CD14-positive monocyte (primary cell): ENCODE results near the gene IFI27L2. TPM values are rescaled to one million over a fixed set of nuclear protein-coding genes. Genes with fewer than 3 reads are reported as not detected.

ENCODE experiments used
- DNase-seq, 3 donors: peaks; one replicate each; pipeline ENCODE4 v3.0.0-alpha.2; 2011 to 2022
- H2AFZ ChIP-seq: 2 replicates; pipeline ENCODE4 v1.6.0; 2012; ENCODE audit warnings: mild to moderate bottlenecking, low read depth, low read length, inconsistent platforms; ENCODE audit not compliant: insufficient read depth, poor library complexity, severe bottlenecking
- H3K27ac ChIP-seq, 2 donors: 1 replicate in 1 of 2; 2 replicates in 1 of 2; pipeline ENCODE4 v1.5.1; 2012 to 2013; ENCODE audit warnings: low read length in 2 of 2, control low read depth in 1 of 2, inconsistent platforms in 1 of 2, low read depth in 1 of 2, mild to moderate bottlenecking in 1 of 2
- H3K27me3 ChIP-seq, 2 donors: one replicate each; pipeline versions ENCODE4 v1.6.0 to v1.6.1; 2011 to 2013; ENCODE audit warnings: low read length in 2 of 2; ENCODE audit not compliant: control insufficient read depth in 2 of 2, insufficient read depth in 2 of 2
- H3K36me3 ChIP-seq, 2 donors: replicated peaks in 1 of 2; 1 replicate in 1 of 2; 2 replicates in 1 of 2; pipeline versions ENCODE4 v1.5.1 to v1.6.1; 2012 to 2013; ENCODE audit warnings: low read length in 2 of 2, control low read depth in 1 of 2, inconsistent platforms in 1 of 2, mild to moderate bottlenecking in 1 of 2; ENCODE audit not compliant: insufficient read depth in 2 of 2, control insufficient read depth in 1 of 2
- H3K4me1 ChIP-seq, 2 donors: 1 replicate in 1 of 2; 2 replicates in 1 of 2; pipeline versions ENCODE4 v1.5.1 to v1.6.1; 2012 to 2013; ENCODE audit warnings: low read length in 2 of 2, control low read depth in 1 of 2, inconsistent platforms in 1 of 2, mild to moderate bottlenecking in 1 of 2, moderate library complexity in 1 of 2; ENCODE audit not compliant: insufficient read depth in 2 of 2, control insufficient read depth in 1 of 2
- H3K4me2 ChIP-seq: replicated peaks from 2 replicates; pipeline ENCODE3; 2012; ENCODE audit warnings: low read length, moderate library complexity, mild to moderate bottlenecking; ENCODE audit not compliant: poor library complexity, severe bottlenecking; ENCODE audit errors: extremely low read depth
- H3K4me3 ChIP-seq, 3 experiments: fragments of 200-600 bp in 1 of 3; sonication (generic) in 1 of 3; replicated peaks in 1 of 3; 1 replicate in 2 of 3; 2 replicates in 1 of 3; pipeline ENCODE4 v1.5.1; 2011 to 2013; ENCODE audit warnings: low read length in 3 of 3, mild to moderate bottlenecking in 3 of 3, control low read depth in 2 of 3, low read depth in 2 of 3, inconsistent platforms in 1 of 3, moderate library complexity in 1 of 3
- H3K79me2 ChIP-seq: 2 replicates; pipeline ENCODE4 v1.6.0; 2012; ENCODE audit warnings: mild to moderate bottlenecking, control low read depth, inconsistent platforms, low read length, moderate library complexity; ENCODE audit not compliant: insufficient read depth
- H3K9ac ChIP-seq: 2 replicates; pipeline ENCODE4 v1.6.0; 2017; ENCODE audit warnings: low read length, mild to moderate bottlenecking; ENCODE audit not compliant: insufficient read depth, poor library complexity, severe bottlenecking
- H3K9me3 ChIP-seq, 2 donors: replicated peaks in 1 of 2; 1 replicate in 1 of 2; 2 replicates in 1 of 2; pipeline versions ENCODE4 v1.5.1 to v1.6.1; 2012 to 2013; ENCODE audit warnings: low read length in 2 of 2, control low read depth in 1 of 2; ENCODE audit not compliant: control insufficient read depth in 1 of 2, insufficient read depth in 1 of 2
- H4K20me1 ChIP-seq: 2 replicates; pipeline ENCODE4 v1.6.0; 2012; ENCODE audit warnings: mild to moderate bottlenecking, low read length, control low read depth, moderate library complexity; ENCODE audit not compliant: insufficient read depth
- H3K27ac Mint-ChIP-seq, 7 donors: one replicate each; pipeline ENCODE4 v1.8.0; 2020; ENCODE audit warnings: mild to moderate bottlenecking in 7 of 7, mixed read lengths in 7 of 7, moderate library complexity in 6 of 7, inconsistent platforms in 2 of 7
- H3K27me3 Mint-ChIP-seq, 3 donors: one replicate each; pipeline ENCODE4 v1.8.0; 2021 to 2022; ENCODE audit warnings: low read depth in 3 of 3, mild to moderate bottlenecking in 3 of 3, mixed read lengths in 3 of 3, moderate library complexity in 3 of 3, inconsistent platforms in 1 of 3
- H3K36me3 Mint-ChIP-seq, 2 donors: one replicate each; pipeline ENCODE4 v1.8.0; 2020; ENCODE audit warnings: mixed read lengths in 2 of 2, inconsistent platforms in 1 of 2, mild to moderate bottlenecking in 1 of 2
- H3K4me1 Mint-ChIP-seq: one replicate; pipeline ENCODE4 v1.8.0; 2020; ENCODE audit warnings: mild to moderate bottlenecking, mixed read lengths
- H3K4me3 Mint-ChIP-seq, 2 donors: one replicate each; pipeline ENCODE4 v1.8.0; 2020; ENCODE audit warnings: mild to moderate bottlenecking in 2 of 2, mixed read lengths in 2 of 2, moderate library complexity in 1 of 2
- H3K9me3 Mint-ChIP-seq, 7 donors: one replicate each; pipeline ENCODE4 v1.8.0; 2020 to 2022; ENCODE audit warnings: mixed read lengths in 7 of 7, mild to moderate bottlenecking in 6 of 7, moderate library complexity in 6 of 7, inconsistent platforms in 2 of 7
- CTCF ChIP-seq: fragments of 200-600 bp; IDR thresholded peaks from one replicate; pipeline ENCODE4 v1.8.0; 2022; ENCODE audit warnings: antibody characterized with exemption, mild to moderate bottlenecking
- WGBS: methylation state at CpG from one replicate; pipeline ENCODE4 v1.1.5; 2013; ENCODE audit warnings: missing lambda C conversion rate; ENCODE audit not compliant: insufficient coverage; 5-methylcytosine and 5-hydroxymethylcytosine counted together
- intact Hi-C, 2 donors: fragments of 100-400 bp; cut with micrococcal nuclease; formaldehyde crosslinking; loops; one replicate each; pipeline versions ENCODE4 v1.15.0 to v1.15.1; 2023
- polyA plus RNA-seq, 3 donors: library from polyadenylated mRNA; depleted of rRNA in 1 of 3; unstranded in 2 of 3; stranded (reverse) in 1 of 3; fragments of 300-500 nt in 2 of 3; fragments of >200 nt in 1 of 3; fragmentation: Illumina TruSeq in 2 of 3; gene quantifications; 1 replicate in 2 of 3; 2 replicates in 1 of 3; pipeline ENCODE4 v1.2.3, GENCODE V29; 2012 to 2021

Gene IFI27L2
- polyA plus RNA-seq, 3 donors = 55.4 to 156 (median 96.1) TPM

- H3K27me3 Mint-ChIP-seq = peaks cover 0 to 4% (median 3%) of the 10 kb centered on the region in 3 donors
- peak in 2 of 3 donors; percentile 29 to 45 for DNase-seq
Observed at GRCh38 chr14:94153750-94154342, 24.4 kb upstream of the IFI27L2 start.

GRCh38 chr14:94152676-94153075, 23.3 kb upstream of the IFI27L2 start:
- TF ChIP-seq CTCF = no peak
- Histone ChIP-seq H3K4me3 (no peak overlapping the region), H3K79me2 (no peaks in the 10 kb centered on the region), H4K20me1 (no peaks in the 10 kb centered on the region), H3K27ac (no peak overlapping the region), H3K27me3 (no peaks in the 10 kb centered on the region), H3K36me3 (no peaks in the 10 kb centered on the region), H3K9me3 (peaks cover 0 to 6% of the 10 kb centered on the region in 2 donors), H3K9ac (no peak overlapping the region), H3K4me1 (peaks cover 6 to 9% of the 10 kb centered on the region in 2 donors), H3K4me2 (no peak overlapping the region), H2AFZ (no peak overlapping the region)
- H3K27me3 Mint-ChIP-seq = peaks cover 0 to 3% (median 1%) of the 10 kb centered on the region in 3 donors
- no peak overlapping the region for H3K4me3 Mint-ChIP-seq
- H3K9me3 Mint-ChIP-seq = peaks cover 0 to 9% (median 5%) of the 10 kb centered on the region in 7 donors
- no peak overlapping the region for H3K27ac Mint-ChIP-seq
- DNase-seq = no peak
- WGBS = no CpG with 5 or more reads among the region's 1 CpG
- peaks cover 0 to 2% of the 10 kb centered on the region in 2 donors for H3K36me3 Mint-ChIP-seq
- H3K4me1 Mint-ChIP-seq = peaks cover 14% of the 10 kb centered on the region
- intact Hi-C loops = no loop called here

More at GRCh38 chr14:94153750-94154342, 24.4 kb upstream of the IFI27L2 start:
- no peaks in the 10 kb centered on the region for H3K27me3 ChIP-seq
- no peak overlapping the region for H3K9ac ChIP-seq
- 100% methylated on average over 3 of the region's 6 CpGs for WGBS
- TF ChIP-seq CTCF = no peak
- H3K4me1 ChIP-seq = peaks cover 6 to 9% of the 10 kb centered on the region in 2 donors
- Mint-ChIP-seq H3K36me3 (peaks cover 0 to 2% of the 10 kb centered on the region in 2 donors), H3K4me3 (no peak overlapping the region), H3K27ac (no peak overlapping the region), H3K9me3 (peaks cover 0 to 9% (median 5%) of the 10 kb centered on the region in 7 donors), H3K4me1 (peaks cover 21% of the 10 kb centered on the region)
- no peaks in the 10 kb centered on the region for H3K36me3 ChIP-seq
- H3K4me3 ChIP-seq = no peak overlapping the region
- intact Hi-C loops = no loop called here
- H3K4me2 ChIP-seq = no peak overlapping the region
- H3K27ac ChIP-seq = no peak overlapping the region
- H2AFZ ChIP-seq = no peak overlapping the region
- H3K9me3 ChIP-seq = peaks cover 0 to 6% of the 10 kb centered on the region in 2 donors
- no peaks in the 10 kb centered on the region for H3K79me2 ChIP-seq
- H4K20me1 ChIP-seq = no peaks in the 10 kb centered on the region
